Retina (tissue), 1 donor: ENCODE measurements around the gene PHLPP2.
"Not testable (repeated sequence)": the region's sequence is repeated elsewhere in the genome, so short reads cannot be mapped to it uniquely, and the experiment has no call there.

Experiments
- DNase-seq: peaks from one replicate; pipeline ENCODE4 v3.0.0-alpha.2; 2016

The PHLPP2 gene

GRCh38 chr16:71610936-71611871, 113.3 kb downstream of the PHLPP2 start:
- DNase-seq: peak; percentile 79

- no peak for DNase-seq
Measured at GRCh38 chr16:71610447-71610846, 114.1 kb downstream of the PHLPP2 start.

- DNase-seq: no peak
Measured at GRCh38 chr16:71609066-71609465, 115.4 kb downstream of the PHLPP2 start.

GRCh38 chr16:71600822-71601221, 123.7 kb downstream of the PHLPP2 start:
- DNase-seq: no peak

- not testable (repeated sequence) for DNase-seq
Measured at GRCh38 chr16:71598426-71598825, 126.1 kb downstream of the PHLPP2 start.

- DNase-seq: not testable (repeated sequence)
Measured at GRCh38 chr16:71595340-71595826, 129.1 kb downstream of the PHLPP2 start.
